GM21717 (cell line): Measurements from ENCODE around the gene CSNK2A1.
A peak's percentile ranks its signal among the peaks of the same experiment; 100 is the strongest.

ENCODE experiments used
- ATAC-seq: cut with Tn5 transposase; IDR thresholded peaks from one replicate; pipeline ENCODE4 v1.9.1; 2021; ENCODE audit warnings: mild to moderate bottlenecking, moderate library complexity; ENCODE audit not compliant: unreplicated experiment

The CSNK2A1 gene

GRCh38 chr20:433300-433975 is 110.2 kb downstream of the CSNK2A1 start:
- peak; percentile 80 for ATAC-seq

- ATAC-seq: no peak
Observed at GRCh38 chr20:432677-433299, 110.8 kb downstream of the CSNK2A1 start.

GRCh38 chr20:432208-432607 is 111.4 kb downstream of the CSNK2A1 start:
- ATAC-seq: no peak

DNA sequence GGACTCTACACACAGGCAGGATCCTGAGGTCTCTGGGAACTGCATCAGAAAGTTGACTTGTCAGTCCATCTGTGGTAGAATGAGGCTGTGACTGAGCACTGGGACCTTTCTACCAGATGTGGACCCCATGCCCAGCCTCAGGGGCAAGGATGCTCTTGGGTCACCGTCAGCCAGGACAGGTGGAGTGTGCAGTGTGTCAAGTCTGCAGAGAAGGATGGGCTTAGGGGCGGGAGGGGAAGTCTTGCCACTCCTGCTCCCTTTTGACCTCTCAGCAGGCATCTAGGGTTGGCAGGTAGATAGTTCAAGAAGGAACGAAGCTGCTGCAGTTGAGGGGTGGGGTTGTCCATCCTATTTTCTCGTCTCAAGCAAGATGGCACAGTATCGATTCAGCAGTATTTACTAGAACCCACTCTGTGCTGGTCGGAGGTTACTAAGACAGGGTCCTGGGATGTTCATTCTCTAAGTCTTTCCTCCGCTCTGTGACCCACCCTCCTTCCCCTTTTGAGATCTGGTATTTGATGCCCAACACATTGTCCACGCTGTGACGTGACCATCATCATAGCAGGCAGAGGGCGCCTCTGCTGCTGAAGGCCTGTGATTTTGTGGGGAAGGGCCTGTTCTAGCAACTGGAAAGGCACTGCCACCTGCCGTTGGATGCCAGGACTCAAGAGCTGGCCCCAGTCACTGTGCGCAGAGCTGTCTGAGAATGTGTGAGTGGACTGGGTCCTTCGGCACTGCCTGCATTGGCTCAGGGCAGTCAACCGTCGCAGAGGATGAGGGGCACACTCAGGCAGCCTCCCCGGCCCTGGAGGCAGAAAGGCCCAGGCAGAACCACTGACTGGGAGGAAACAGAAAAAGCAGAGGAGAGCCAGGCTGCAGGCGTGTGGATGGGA is 112.3 kb downstream of the CSNK2A1 start:
- no peak for ATAC-seq

- ATAC-seq: no peak
Observed at GRCh38 chr20:430091-430999, 113.2 kb downstream of the CSNK2A1 start.

- no peak for ATAC-seq
Observed at GRCh38 chr20:428658-429200, 114.9 kb downstream of the CSNK2A1 start.

DNA sequence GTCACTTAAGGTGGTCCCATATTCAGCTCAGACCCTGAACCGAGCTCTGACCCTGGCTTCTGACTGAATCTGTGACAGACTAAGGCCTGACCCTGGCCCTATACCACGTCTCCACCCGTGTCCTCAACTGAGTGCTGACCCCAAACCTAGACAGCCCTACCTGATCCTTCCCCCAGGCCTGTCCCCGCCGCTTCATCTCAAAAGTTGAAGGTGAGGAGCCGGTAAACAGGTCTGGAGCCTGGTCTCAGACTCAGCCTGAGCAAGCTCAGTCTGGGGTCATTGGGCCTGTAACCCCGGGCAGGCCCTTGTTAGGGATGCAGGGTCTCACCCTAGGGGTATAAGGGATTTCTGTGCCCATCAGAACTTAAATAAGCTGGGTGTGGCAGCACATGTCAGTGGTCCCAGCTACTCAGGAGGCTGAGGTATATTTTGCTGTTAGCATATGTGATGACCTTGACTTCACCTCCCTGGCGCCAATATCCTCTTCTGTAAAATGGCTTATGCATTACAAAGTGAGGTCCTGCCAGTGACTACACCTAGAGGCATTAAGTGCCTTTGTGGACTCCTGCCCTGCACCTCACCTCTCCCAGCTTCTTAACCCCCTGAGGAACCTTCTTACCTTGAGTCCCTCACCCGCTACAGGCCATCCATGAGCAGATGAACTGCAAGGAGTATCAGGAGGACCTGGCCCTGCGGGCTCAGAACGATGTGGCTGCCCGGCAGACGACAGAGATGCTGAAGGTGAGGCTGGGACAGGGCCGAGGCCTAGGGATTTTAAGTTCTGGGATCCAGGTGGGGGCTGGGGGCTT is 115.5 kb downstream of the CSNK2A1 start:
- no peak for ATAC-seq

- ATAC-seq: no peak
Observed at GRCh38 chr20:427401-427800, 116.2 kb downstream of the CSNK2A1 start.

- ATAC-seq: no peak
Observed at GRCh38 chr20:426566-426965, 117.0 kb downstream of the CSNK2A1 start.
